T-helper 2 cell treated with Interferon-gamma antibody and Interleukin-4, amounts not matched to agents 5 μg/mL and 100 μg/mL, for 36 hours (primary cell): ENCODE measurements around the gene WDR82.
A peak's percentile ranks its signal among the peaks of the same experiment; 100 is the strongest.

Experiments used
- DNase-seq: peaks from one replicate; pipeline ENCODE4 v3.0.0; 2021; ENCODE audit warnings: low spot score
- H3K27ac Mint-ChIP-seq: one replicate; pipeline ENCODE4 v1.8.0; 2021; ENCODE audit warnings: mild to moderate bottlenecking, mixed read lengths
- H3K27me3 Mint-ChIP-seq: one replicate; pipeline ENCODE4 v1.8.0; 2021; ENCODE audit warnings: low read depth, mixed read lengths
- H3K36me3 Mint-ChIP-seq: one replicate; pipeline ENCODE4 v1.8.0; 2021; ENCODE audit warnings: low read depth, mixed read lengths
- H3K4me1 Mint-ChIP-seq: one replicate; pipeline ENCODE4 v1.8.0; 2021; ENCODE audit warnings: low read depth, mixed read lengths
- H3K4me3 Mint-ChIP-seq: one replicate; pipeline ENCODE4 v1.8.0; 2022; ENCODE audit warnings: mild to moderate bottlenecking, moderate library complexity, mixed read lengths
- H3K9me3 Mint-ChIP-seq: one replicate; pipeline ENCODE4 v1.8.0; 2021; ENCODE audit warnings: mixed read lengths

Gene WDR82

DNA sequence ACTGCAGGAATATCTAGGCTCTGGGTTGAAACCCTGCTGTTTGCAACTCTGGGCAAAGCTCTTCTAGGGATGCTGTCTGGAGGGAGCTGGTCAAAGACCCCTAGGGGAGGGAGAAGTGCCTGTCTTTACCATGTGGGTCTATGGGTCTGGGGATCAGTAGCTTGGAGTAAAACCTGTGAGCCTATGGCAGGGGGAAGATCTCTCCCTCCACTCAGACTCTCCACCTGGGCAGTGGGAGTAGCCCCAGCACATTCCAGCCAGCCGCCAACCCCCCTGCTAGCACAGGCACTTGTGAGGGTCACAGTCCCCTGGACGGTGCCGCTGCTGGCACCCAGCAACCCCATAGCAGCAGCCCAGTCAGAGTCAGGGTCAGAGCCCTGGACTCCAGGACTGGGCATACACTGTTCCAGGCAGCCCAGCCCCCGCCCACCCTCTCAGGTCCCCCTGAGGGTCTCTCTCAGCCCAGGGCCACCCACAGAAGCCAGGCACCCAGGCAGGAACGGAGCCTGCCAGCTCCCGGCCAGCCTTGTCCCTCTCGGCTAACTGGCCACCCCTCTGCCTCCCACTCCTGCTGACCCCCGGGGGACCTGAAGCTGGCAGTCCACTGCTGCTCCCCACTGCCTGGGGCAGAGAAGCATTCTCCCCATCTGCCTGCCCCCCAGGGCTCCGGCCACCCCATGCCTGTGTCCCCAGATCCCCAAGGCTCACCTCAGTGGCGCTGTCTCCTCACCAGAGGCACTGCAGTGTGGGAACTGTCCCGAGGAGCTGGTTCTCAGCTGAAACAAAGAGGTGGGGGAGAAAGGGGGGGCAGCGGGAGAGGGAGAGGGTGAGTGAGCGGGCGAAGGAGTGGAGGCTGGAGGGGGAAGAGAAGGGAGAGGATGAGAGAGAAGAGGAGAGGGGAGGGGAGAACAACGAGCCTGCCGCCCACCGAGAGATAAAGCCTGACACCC, 20.0 kb upstream of the WDR82 start:
- H3K4me1 Mint-ChIP-seq, result no peaks in the 10 kb centered on the region
- H3K4me3 Mint-ChIP-seq, result no peak overlapping the region
- DNase-seq, result no peak
- H3K9me3 Mint-ChIP-seq, result no peaks in the 10 kb centered on the region
- no peaks in the 10 kb centered on the region for H3K36me3 Mint-ChIP-seq
- no peak overlapping the region for H3K27ac Mint-ChIP-seq
- no peaks in the 10 kb centered on the region for H3K27me3 Mint-ChIP-seq

DNA sequence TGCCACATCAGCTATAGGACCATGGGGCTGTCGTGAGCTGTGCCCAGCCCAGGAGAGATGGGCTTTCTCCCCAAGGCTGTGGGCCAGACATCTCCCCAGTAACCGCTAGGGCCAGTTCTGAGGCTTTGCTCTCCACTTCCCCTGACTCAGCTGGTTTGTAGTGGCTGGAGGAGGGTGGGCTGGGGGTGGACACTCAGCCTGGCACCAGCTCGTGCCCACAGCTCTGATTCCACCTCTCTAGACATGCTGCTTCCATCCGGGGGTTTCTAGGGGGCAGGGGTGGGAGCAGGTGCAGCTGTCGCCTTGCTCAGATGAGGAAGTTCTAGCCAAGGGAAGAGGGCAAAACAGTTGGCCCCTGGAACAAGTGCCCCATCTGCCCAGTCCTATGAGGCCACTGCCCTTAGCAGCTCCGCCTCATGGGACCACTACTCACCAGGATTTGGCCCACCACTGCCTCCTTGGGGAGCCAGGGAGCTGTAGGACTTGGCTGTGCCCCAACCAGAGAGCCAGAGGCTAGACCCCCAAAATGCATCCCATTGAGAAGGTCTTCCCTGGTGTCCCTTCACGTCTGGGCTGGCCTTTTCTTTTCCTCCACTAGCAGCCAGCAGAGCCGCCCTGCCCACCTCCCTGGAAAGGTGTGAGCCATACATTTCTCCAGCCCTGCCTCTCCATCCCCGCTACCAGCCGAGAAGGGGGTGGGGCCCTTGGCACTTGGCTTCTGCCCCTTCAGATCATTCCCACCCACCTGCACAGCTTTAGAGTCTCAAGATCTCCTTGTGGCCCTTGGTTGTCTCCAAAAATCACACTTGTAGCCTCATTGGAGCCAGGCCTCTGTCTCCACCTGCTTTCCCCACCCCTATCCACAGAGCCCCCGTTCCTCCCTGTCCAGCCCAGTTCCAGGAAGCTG, 19.0 kb upstream of the WDR82 start:
- DNase-seq, result no peak
- Mint-ChIP-seq H3K27ac (no peak overlapping the region), H3K4me3 (no peak overlapping the region), H3K27me3 (no peaks in the 10 kb centered on the region), H3K36me3 (no peaks in the 10 kb centered on the region), H3K4me1 (no peaks in the 10 kb centered on the region), H3K9me3 (no peaks in the 10 kb centered on the region)

DNA sequence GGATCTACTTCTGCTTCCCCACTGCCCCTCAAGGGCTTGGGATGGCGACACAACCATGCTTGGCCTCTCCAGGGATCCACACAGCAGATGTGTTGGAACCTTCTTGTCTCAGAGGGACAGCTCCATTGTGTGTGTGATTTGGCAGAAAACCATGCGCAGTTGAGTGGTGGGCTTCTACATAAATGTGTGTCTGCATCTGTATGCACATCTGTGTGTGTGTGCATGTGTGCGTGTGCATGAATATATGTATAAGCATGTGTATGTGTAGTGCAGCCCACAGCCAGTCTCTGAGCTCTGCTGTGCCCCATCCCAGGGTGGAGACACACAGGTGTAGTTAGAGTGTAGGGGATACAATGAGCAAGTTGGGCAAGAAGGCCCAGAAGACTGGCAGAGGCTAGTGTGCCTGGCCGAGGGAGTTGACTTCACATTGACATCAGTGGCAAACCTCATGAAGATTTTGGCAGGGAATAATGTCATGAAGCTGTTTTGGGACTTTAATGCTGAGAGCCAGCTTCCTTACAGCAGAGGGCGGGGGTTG, 17.3 kb upstream of the WDR82 start:
- no peak for DNase-seq
- Mint-ChIP-seq H3K27ac (no peak overlapping the region), H3K4me1 (peaks cover 2% of the 10 kb centered on the region), H3K27me3 (no peaks in the 10 kb centered on the region), H3K36me3 (peaks cover 7% of the 10 kb centered on the region), H3K4me3 (no peak overlapping the region), H3K9me3 (no peaks in the 10 kb centered on the region)

DNA sequence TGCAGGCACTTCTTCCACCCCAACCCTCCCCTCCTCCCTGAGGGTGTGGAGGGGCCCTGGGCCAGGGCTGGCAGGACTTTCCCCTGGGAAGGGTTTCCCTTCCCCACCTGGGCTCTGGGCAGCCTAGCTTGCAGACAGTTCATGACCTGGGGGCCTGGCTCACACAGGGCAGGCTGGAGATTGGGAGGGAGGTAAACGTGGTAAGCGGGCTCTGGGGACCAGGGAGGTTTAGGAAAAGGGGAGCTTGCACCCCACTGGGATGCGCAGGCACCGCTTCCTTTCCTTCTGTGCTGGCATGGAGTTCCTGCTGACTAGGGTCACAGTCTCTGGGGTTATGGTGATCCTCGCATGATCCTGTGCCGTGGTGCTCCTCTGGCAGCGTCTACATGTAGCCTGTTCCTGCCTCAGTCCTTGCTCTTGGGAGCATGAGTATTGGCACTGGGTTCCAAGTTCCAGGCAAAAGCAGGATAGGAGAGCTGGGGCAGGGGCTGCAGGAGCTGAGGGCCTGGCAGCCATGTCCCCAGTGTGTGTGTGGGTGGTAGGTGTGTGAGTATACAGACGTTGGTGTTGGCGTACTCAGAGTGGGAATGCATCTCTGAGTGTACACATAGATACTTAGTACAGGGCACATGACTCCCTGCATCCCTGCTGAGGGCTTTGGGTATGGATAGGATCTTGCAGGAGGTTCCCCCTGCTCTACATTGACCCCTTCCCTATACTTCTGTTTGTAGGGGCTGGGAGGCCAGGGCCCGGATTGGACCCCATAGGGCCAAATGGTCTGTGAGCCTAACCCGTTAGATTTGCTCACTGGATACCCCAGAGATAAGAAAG, 16.1 kb upstream of the WDR82 start:
- no peak for DNase-seq
- Mint-ChIP-seq H3K27ac (no peak overlapping the region), H3K36me3 (peaks cover 7% of the 10 kb centered on the region), H3K4me3 (no peak overlapping the region), H3K27me3 (no peaks in the 10 kb centered on the region), H3K9me3 (no peaks in the 10 kb centered on the region), H3K4me1 (peaks cover 3% of the 10 kb centered on the region)

DNA sequence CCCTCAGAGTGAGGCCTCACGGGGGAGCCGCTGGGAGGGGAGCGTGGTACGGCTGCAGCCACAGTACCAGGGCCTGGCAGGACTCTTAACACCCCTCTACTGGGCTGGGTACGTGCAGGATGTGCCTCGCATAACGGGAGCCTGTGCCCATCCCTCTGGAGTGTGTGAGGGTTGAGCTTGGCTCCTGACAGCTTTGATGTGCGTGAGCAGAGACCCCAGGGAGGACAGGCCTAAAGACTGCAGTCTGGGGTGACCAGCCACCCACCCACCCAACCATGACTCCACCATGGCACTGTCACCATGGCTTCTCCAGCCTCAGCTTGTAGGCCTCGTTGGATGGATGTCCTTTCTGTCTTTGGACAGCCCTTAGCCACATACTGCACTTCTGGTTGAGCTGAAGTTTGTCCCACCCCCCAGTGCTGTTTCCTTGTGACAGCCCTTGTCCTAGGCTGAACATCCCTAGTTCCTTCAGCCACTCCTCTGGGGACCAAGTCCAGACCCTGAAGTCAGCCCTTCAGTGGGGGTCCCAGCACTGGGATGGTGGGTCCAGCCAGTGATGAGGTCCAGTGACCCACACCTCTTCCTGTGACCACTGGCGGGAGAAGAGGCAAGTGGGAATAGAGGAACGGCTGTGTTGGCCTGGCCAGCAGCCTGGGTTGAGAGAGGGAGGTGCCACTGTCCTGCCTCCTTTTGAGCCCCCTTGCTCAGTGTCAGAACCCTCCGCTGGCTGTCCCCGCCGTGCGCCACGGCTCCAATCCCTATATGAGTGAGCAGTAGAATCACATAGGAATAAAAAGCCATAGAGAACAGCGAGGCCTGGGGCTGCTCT, 15.3 kb upstream of the WDR82 start:
- no peaks in the 10 kb centered on the region for H3K9me3 Mint-ChIP-seq
- H3K4me3 Mint-ChIP-seq, result no peak overlapping the region
- no peaks in the 10 kb centered on the region for H3K27me3 Mint-ChIP-seq
- peaks cover 10% of the 10 kb centered on the region for H3K4me1 Mint-ChIP-seq
- peaks cover 7% of the 10 kb centered on the region for H3K36me3 Mint-ChIP-seq
- peak overlapping the region; percentile 31 for H3K27ac Mint-ChIP-seq
- no peak for DNase-seq

DNA sequence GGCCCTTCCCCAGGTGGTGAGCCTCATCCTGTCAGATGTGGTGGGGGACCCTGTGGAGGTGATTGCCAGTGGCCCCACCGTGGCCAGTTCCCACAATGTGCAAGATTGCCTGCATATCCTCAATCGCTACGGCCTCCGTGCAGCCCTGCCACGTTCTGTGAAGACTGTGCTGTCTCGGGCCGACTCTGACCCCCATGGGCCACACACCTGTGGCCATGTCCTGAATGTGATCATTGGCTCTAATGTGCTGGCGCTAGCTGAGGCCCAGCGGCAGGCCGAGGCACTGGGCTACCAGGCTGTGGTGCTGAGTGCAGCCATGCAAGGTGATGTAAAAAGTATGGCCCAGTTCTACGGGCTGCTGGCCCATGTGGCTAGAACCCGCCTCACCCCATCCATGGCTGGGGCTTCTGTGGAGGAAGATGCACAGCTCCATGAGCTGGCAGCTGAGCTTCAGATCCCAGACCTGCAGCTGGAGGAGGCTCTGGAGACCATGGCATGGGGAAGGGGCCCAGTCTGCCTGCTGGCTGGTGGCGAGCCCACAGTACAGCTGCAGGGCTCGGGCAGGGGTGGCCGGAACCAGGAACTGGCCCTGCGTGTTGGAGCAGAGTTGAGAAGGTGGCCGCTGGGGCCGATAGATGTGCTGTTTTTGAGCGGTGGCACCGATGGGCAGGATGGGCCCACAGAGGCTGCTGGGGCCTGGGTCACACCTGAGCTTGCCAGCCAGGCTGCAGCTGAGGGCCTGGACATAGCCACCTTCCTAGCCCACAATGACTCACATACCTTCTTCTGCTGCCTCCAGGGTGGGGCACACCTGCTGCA, 14.0 kb upstream of the WDR82 start:
- no peaks in the 10 kb centered on the region for H3K27me3 Mint-ChIP-seq
- peaks cover 7% of the 10 kb centered on the region for H3K36me3 Mint-ChIP-seq
- no peak overlapping the region for H3K4me3 Mint-ChIP-seq
- no peak for DNase-seq
- peaks cover 12% of the 10 kb centered on the region for H3K4me1 Mint-ChIP-seq
- H3K27ac Mint-ChIP-seq, result no peak overlapping the region
- H3K9me3 Mint-ChIP-seq, result no peaks in the 10 kb centered on the region

DNA sequence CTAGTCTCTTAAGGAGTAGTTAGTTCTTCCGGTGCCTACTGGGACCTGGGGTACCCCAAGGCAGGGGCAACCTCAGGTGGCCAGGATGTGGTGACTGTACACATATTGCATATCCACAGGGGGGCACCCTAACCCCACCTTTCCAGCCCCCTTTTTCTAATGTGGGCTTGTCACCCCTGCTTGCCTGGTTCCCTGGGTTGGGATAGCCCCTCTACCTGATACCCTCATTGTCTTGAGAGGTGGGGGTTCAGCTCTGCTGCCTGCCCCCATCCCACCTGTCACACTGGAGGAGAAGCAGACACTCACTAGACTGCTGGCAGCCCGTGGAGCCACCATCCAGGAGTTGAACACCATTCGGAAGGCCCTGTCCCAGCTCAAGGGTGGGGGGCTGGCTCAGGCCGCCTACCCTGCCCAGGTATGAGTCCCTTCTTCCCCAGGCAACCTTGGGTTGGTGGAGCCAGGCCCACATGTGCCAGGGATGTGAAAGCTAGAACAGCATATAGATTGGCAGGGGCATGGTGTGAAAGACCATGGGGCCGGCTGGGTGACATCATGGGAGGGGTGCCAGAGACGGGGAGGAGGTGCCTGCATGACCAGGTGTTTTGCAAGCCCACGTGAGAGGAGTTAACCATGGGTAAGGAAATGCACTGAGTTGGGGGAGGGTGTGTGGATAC, 13.2 kb upstream of the WDR82 start:
- H3K36me3 Mint-ChIP-seq, result peaks cover 12% of the 10 kb centered on the region
- no peak overlapping the region for H3K27ac Mint-ChIP-seq
- H3K4me1 Mint-ChIP-seq, result peaks cover 17% of the 10 kb centered on the region
- H3K9me3 Mint-ChIP-seq, result no peaks in the 10 kb centered on the region
- DNase-seq, result no peak
- no peaks in the 10 kb centered on the region for H3K27me3 Mint-ChIP-seq
- no peak overlapping the region for H3K4me3 Mint-ChIP-seq

DNA sequence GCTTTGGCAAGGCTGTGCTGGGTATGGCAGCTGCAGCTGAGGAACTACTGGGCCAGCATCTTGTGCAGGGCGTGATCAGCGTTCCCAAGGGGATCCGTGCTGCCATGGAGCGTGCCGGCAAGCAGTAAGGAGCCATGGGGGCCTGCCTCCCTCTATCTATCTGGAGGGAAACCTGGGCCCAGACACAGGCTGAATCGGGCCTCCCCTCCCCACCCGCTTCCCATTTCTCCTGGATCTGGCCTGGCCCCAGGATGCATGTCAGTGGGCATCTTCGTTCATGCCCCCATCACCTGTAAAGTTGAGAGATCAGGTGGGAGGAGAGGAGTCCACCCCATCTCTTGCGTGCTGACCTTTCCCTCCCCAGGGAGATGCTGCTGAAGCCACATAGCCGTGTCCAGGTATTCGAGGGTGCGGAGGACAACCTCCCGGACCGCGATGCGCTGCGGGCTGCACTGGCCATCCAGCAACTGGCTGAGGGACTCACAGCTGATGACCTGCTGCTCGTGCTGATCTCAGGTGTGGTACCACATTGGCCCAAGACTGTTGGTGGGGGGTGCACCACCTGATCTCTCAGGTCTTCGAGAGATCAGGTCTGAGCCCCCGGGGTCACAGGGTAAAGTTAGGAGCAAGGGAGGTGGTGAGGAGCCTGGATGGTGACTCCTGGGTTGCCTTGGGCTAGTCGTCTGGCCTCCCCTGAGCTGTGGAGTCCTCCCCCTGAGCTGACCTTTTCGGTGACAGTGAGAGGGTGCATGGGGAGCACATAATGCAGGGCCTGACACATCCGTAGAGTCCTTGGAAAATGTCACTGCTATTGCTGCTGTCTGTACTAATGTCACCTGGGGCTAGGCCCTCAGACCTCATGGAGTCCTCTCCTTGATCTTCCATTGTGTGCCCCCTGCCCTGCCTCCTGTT, 12.4 kb upstream of the WDR82 start:
- H3K9me3 Mint-ChIP-seq, result no peaks in the 10 kb centered on the region
- no peak overlapping the region for H3K27ac Mint-ChIP-seq
- peaks cover 12% of the 10 kb centered on the region for H3K36me3 Mint-ChIP-seq
- H3K4me1 Mint-ChIP-seq, result peaks cover 18% of the 10 kb centered on the region
- no peak for DNase-seq
- no peaks in the 10 kb centered on the region for H3K27me3 Mint-ChIP-seq
- no peak overlapping the region for H3K4me3 Mint-ChIP-seq

DNA sequence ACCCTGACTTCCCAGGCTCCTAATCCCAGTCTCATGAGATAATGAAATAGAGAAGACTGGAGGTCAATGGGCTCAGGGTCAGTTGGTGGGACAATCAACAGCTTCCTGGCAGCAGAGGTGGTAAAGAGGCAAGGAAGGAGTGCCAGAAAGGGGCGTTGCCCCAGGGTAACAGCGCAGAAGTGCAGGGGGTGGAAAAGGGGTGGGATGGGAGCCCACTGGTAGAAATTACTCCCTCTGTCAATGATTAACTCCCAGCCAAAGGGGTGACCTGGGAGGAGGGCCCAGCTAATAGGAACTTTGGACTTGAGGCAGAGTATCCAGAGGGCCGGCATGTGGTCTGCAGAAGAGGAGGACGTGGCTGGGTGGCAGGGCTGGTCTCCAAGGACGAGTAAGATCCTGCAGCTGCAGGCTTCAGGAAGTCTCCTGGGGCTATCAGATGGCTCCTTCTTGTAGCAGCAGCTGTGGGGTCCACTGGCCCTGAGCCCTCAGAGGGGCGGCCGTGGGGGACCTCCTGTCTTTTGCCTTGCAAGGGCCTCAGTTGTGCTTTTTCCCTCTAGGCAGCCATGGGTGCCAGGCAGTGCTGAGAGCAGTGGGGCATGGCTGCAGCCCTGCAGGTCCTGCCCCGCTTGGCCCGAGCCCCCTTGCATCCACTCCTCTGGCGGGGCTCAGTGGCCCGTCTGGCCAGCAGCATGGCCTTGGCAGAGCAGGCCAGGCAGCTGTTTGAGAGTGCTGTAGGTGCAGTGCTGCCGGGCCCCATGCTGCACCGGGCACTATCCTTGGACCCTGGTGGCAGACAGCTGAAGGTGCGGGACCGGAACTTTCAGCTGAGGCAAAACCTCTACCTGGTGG, 11.5 kb upstream of the WDR82 start:
- H3K36me3 Mint-ChIP-seq, result peaks cover 13% of the 10 kb centered on the region
- peaks cover 19% of the 10 kb centered on the region for H3K4me1 Mint-ChIP-seq
- H3K27me3 Mint-ChIP-seq, result no peaks in the 10 kb centered on the region
- H3K27ac Mint-ChIP-seq, result peak overlapping the region; percentile 19
- H3K4me3 Mint-ChIP-seq, result no peak overlapping the region
- H3K9me3 Mint-ChIP-seq, result no peaks in the 10 kb centered on the region
- no peak for DNase-seq

DNA sequence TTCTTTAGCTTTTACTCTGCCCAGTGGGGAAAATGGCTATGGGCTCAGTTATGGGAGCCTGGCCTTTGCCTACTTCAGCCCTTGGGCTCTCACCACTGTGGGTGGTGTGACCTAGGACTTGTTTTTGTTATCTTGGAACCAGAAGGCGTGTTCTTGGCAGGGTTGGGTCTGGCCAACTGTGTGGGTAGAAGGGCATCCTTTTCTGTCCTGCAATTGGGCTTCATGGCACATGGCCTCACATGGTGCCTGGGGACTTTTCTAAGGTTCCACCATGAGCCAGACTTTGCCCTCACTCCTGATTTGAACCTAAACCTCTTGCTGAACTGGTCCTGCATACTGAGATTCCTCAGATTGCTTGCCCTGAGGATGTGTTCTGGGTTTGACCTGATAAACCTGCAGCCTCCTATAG, 10.9 kb upstream of the WDR82 start:
- peak overlapping the region; percentile 28 for H3K4me3 Mint-ChIP-seq
- peaks cover 21% of the 10 kb centered on the region for H3K4me1 Mint-ChIP-seq
- peaks cover 13% of the 10 kb centered on the region for H3K36me3 Mint-ChIP-seq
- H3K27ac Mint-ChIP-seq, result peak overlapping the region; percentile 19
- H3K27me3 Mint-ChIP-seq, result no peaks in the 10 kb centered on the region
- no peaks in the 10 kb centered on the region for H3K9me3 Mint-ChIP-seq
- no peak for DNase-seq
